GM12891 (cell line): ENCODE results near the gene ZBTB20.

ENCODE experiments used
- POLR2A ChIP-seq: IDR thresholded peaks from 2 replicates; pipeline ENCODE4 v1.6.1; 2011; ENCODE audit warnings: low read depth, low read length, control low read depth
- POLR2AphosphoS5 ChIP-seq: IDR thresholded peaks from 2 replicates; pipeline ENCODE4 v1.6.1; 2011; ENCODE audit warnings: low read depth, low read length, control low read depth
- TAF1 ChIP-seq: IDR thresholded peaks from 2 replicates; pipeline ENCODE4 v1.6.1; 2011; ENCODE audit warnings: low read depth, low read length, control low read depth

DNA sequence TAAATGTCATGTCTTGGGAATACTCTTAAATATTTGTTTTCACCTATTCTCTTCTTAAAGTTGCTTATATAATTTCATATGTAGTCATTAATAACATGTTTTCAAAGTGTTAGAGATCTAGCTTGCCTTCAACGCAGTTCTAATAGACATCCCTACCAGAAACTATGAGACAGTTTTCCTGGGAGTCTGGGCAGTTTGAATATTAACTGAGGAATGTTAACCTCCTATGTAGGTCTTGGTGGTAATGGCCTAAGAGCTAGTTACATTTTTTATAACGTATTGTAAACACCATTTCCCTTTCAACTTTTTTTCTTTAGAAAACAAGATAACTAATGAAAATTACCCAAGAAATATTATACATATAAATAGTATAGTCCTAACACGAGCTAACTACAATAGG, 525.1 kb downstream of the ZBTB20 start:
- TF ChIP-seq TAF1 (no peak), POLR2A (no peak), POLR2AphosphoS5 (no peak)
